Right lobe of liver (tissue), 4 donors: ENCODE measurements around the gene GALNT2.

Experiments used
- CTCF ChIP-seq, 4 donors: fragments of 200-600 bp in 3 of 4; fragments of 450-650 bp in 1 of 4; IDR thresholded peaks; one replicate each; pipeline versions ENCODE4 v1.5.1 to v1.8.0; 2016 to 2022; ENCODE audit warnings: antibody characterized with exemption in 4 of 4, mild to moderate bottlenecking in 2 of 4
- POLR2A ChIP-seq: fragments of 450-650 bp; IDR thresholded peaks from one replicate; pipeline ENCODE4 v1.6.1; 2017; ENCODE audit warnings: antibody characterized with exemption, mild to moderate bottlenecking
- donor health status: DM: no; HTN: no; CAD: no.
- donor health status: DM: no; HTN: no; CAD: no.
- donor health status: DM: no; HTN: yes; CAD: no.

- TF ChIP-seq CTCF (IDR thresholded peaks at IDR 0.05) (no peak), POLR2A (no peak)
Observed at GRCh38 chr1:230255991-230256390, 189.0 kb downstream of the GALNT2 start.
